ENCODE data around the gene NOL12.
"Not testable (repeated sequence)": the region's sequence is repeated elsewhere in the genome, so short reads cannot be mapped to it uniquely, and the experiment has no call there.

Gene NOL12

DNA sequence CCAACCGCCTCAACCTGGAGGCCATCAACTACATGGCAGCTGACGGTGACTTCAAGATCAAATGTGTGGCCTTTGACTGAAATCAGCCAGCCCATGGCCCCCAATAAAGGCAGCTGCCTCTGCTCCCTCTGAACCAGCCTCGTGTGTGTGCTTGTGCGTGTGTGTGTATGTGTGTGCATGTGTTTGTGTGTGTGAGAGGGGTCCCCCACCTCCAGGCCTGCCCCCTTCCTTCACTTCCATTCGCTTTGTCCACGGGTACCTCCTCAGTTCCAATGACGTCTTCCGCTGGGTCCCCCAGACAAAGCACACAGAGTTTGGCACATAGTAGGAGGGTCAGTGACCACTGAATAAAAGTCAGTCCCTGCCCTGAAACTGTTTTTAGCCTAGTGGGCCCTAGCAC, 6.5 kb upstream of the NOL12 start:
- no peak for DNase-seq (ENCODE audit: low spot score)

DNA sequence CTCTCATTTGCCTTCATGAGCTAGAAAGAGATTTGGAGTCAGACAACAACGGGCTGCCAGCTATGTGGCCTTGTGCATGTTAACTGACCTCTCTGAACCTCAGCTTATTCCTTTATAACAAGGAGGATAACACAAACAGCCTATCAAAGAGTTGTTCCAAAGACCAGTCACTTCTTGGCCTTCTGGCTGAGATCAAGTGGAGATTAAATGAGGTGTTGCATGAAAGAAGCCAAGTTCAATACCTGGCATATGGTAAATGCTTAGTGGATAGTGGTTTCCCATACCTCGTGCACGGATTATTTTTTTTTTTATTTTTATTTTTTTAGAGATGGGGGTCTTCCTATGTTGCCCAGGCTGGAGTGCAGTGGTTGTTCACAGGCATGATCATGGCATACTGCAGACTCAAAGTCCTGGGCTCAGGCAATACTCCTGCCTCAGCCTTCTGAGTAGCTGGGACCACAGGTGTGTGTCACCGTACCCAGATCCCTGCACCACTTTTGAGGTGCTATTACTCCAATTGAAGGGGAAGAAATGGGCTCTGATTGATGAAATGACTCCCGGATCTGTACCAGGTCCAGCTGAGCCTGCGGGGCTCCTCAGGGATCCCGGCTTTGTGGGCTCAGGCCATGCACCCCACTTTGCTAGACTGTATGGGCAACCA, 5.8 kb upstream of the NOL12 start:
- DNase-seq (ENCODE audit: low spot score), result no peak

DNA sequence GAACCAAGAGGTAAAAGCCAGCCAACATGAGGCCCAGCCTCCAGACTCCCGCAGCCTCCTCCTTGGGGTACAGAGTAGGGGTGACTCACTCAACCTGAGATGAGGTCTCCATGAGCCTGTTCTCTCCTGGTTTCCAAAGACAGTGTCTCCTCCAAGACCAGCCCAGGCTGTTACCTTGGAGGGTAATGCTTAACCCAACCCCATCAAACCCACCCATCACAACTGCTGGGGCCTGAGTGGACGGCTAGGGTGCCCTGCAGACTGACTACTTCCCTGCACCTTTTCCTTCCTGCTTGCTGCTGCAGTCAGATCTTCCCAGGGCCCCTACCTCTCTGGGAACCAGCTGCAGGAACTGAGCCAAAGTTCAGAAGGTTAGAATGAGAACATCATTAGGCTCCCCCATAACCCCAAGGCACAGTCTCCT, 5.1 kb upstream of the NOL12 start:
- DNase-seq (ENCODE audit: low spot score), result no peak

DNA sequence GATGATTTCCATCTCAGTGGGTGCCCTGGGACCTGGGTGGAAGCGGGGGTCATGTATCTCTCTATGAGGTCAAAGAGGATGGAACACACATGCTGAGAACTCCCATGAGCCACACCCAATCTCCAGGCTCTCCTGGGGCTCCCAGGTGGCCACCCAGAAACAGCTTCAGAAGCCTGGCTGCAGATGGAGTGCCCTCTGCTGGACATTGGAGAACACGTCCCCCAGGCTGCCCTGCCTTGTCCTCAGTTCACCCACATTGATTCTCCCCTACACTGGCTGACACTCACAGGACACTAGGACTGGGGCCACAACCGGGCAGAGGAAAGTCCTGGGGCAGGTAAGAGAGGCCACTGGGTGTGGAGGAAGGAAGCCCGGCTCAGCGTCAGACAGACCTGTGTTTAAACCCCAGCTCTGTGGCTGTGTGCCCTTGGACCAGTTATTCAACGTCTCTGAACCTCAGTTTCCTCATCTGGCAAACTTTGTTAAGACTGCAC, 4.5 kb upstream of the NOL12 start:
- DNase-seq (ENCODE audit: low spot score), result no peak

DNA sequence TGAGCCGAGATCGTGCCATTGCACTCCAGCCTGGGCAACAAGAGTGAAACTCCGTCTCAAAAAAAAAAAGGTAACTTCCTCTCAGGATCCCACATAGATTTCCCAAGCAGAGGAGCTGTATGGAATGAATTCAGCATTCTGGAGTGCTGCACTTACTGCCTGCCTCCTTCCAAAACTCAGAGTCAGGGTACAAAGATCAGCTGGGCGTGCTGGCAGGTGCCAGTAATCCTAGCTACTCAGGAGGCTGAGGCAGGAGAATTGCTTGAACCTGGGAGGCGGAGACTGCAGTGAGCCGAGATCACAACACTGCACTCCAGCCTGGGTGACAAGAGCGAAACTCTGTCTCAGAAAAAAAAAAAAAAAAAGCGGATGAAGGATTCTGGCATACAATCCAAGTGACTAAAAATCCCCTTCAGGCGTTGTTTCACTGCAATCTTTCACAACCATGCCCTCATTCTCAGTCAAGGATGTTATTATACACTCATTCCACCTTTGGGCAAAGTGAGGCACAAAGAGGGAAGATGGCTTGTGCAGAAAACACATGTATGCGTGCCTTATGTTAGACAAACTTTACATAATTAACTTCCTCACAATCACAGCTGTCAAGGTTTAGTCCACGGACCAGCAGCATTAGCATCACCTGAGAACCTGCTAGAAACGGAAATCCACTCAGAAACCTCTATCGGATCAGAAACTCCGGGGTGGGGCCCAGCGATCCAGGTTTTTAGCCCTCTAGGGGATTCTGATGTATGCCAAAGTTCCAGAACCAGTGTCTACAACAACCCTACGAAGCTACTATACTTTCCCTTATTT, 1.1 kb upstream of the NOL12 start:
- DNase-seq (ENCODE audit: low spot score), result no peak

DNA sequence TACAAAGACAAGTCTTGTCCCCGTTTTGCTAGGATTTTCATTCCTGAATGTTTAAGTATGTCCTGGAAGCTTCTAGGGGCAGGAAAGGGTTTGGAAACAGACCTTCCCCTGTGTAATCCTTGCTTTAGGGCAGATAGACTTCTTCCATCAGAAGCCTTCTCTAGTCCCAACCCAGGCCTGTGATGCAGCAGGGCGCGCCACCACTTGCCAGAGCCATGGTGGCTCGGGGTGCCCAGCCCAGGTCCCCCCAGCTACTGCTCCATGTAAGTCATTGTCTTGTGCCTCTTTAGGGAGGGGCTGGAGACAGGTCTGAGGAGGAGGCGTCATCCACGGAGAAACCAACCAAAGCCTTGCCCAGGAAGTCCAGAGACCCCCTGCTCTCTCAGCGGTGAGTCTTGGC, 4.3 kb downstream of the NOL12 start:
- DNase-seq (ENCODE audit: low spot score), result no peak

DNA sequence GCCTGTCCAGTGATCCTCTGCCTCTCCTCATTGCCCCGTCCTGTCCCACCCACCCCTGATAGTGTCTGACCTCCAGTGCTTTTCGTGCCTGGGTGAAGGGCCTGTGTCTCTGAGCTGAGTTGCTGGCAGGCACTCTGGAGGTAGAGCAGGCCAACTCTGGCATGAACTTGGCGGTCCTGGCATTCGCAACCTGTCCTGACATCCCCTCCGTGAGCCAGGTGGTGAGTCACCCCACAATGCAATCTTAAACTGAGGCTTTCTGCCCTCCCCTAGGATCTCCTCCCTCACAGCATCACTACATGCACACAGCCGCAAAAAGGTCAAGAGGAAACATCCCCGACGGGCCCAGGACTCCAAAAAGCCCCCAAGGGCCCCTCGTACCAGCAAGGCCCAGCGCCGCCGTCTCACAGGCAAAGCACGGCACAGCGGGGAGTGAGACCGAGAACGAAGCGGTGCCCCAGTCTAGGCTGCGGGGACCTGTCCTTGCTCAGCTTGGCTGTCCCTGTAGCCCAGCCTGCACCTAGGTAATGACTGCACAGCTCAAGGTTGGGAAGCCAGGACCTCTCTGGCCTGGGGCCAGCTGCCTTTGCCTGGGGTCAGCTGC, 4.9 kb downstream of the NOL12 start:
- no peak for DNase-seq (ENCODE audit: low spot score)

GRCh38 chr22:37692627-37693285, 6.6 kb downstream of the NOL12 start:
- no peak for DNase-seq (ENCODE audit: low spot score)

DNA sequence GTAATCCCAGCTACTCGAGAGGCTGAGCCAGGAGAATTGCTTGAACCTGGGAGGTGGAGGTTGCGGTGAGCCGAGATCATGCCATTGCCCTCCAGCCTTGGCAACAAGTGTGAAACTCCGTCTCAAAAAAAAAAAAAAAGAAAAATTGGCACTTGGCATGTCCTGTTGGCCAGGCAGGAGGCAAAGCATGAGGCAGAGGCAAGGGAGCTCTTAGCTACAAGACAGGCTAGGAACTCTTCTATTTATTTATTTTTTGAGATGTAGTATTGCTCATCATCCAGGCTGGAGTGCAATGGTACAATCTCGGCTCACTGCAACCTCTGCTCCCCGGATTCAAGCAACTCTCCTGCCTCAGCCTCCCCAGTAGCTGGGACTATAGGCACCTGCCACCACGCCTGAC, 8.0 kb downstream of the NOL12 start:
- DNase-seq (ENCODE audit: low spot score), result not testable (repeated sequence)

- DNase-seq (ENCODE audit: low spot score), result not testable (repeated sequence)
These were observed 10.1 kb downstream of the NOL12 start for GRCh38 chr22:37696260-37696656.

- peak; percentile 73 for DNase-seq (ENCODE audit: low spot score)
These were observed 10.8 kb downstream of the NOL12 start, which contains the start of gene TRIOBP for GRCh38 chr22:37696657-37697537. TRIOBP (plus strand) TSS chr22:37697048; CDS start chr22:37701366, 4,318 bp downstream.

GRCh38 chr22:37697538-37697835, 11.3 kb downstream of the NOL12 start:
- no peak for DNase-seq (ENCODE audit: low spot score)

DNA sequence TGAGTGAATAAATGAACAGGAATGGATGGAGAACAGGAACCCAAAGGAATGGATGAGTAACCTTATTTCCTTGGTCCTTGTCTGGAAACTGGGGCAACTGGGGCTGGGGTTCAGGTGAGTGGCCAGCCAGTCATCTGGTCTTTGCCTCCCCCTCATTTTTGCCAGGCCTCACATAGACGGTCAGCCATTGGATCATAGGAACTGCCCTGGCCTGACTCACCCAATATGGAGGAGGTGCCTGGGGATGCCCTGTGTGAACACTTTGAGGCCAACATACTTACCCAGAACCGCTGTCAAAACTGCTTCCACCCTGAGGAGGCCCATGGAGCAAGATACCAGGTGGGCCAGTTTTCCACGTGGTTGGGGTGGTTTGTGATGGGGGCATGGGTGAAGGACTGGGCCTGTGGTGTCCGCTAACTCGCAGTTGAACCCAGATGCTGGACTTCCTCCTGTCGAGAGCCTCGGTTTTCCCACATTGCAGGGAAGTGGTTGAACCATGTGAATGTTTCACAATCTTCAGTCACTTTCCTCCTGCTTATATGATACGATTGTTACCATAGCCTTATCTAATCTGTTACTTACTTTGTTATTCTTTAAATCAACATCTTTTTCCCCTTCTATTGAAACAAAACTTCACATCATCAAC, 15.1 kb downstream of the NOL12 start:
- peak; percentile 43 for DNase-seq (ENCODE audit: low spot score)

GRCh38 chr22:37703906-37704305, 17.8 kb downstream of the NOL12 start:
- DNase-seq (ENCODE audit: low spot score), result no peak

DNA sequence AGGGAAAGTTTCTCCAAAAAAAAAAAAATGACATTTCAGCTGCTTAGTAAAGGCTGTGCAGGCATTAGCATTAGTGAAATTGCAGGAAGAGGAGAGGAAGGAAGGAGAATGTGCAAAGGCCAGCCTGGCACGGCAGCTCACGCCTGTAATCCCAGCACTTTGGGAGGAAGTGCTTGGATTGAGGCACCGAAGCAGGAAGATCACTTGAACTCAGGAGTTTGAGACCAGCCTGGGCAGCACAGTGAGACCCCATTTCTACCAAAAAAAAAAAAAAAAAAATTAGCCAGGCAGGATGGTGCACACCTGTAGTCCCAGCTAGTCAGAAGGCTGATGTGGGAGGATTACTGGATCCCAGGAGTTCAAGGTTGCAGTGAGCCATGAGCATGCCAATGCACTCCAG, 18.5 kb downstream of the NOL12 start:
- DNase-seq (ENCODE audit: low spot score), result no peak

DNA sequence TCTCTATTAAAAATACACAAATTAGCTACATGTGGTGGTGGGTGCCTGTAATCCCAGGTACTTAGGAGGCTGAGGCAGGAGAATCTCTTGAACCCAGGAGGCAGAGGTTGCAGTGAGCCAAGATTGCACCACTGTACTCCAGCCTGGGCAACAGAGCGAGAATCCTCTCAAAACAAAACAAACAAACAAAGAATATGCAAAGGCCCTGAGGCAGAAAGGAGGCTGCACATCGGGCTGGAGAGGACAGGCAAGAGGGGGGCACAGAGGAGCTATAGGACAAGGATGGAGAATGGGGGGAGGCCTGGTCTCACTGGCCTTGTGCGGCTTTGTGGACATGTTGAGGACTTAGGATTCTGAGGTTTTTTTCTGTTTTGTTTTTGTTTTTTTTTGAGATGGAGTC, 19.1 kb downstream of the NOL12 start:
- no peak for DNase-seq (ENCODE audit: low spot score)

GRCh38 chr22:37708580-37709444, 22.7 kb downstream of the NOL12 start:
- DNase-seq (ENCODE audit: low spot score), result no peak

DNA sequence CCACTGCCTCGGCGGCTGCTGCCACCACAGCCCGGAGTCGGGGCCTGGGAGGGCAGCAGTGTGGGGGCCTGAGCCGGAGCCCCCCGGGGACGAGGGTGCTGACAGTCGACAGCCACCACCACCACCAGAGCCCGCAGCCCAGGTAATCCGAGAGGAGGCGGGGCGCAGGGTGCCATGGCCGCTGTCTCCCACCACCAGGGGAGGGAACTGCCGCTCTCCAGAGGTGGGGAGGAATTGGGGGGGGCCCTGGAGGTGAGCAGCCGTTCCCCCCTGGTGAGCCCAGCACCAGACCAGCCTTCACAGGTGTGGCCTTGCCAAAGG, 23.3 kb downstream of the NOL12 start:
- no peak for DNase-seq (ENCODE audit: low spot score)

DNA sequence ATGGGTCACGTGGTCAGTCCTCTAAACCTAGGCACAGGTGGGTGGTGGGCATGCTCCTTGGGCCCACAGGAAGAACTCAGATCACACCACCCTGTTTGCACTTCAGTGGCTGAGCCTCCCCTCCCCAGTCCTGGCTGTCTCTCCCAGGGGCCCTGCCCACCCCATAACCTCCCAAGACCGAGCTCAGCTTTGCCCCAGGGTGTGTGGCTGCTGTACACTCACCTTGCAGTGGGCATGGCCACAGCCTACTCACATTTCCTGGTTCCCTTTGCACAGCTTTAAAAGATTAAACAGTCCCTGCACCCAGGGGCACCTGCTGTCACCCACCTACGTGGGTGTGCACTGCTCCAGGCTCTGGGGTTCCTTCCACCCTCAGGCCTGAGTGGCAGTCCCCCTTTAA, 24.5 kb downstream of the NOL12 start:
- no peak for DNase-seq (ENCODE audit: low spot score)

DNA sequence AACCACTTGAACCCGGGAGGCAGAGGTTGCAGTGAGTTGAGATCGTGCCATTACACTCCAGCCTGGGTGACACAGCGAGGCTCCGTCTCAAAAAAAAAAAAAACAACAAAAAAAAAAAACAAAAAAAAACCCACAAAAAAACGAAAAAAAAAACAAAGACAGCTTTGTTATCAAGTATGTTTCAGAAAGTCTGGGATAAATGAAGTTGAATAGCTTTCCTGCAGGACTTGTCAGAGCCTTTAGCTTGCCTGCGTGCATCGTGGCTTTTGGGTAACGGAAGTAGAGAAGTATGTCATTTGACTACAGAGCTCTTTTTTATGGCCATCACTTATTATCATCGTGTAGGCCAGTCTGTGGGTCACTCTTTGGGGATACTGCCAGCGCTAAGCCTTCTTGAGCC, 25.3 kb downstream of the NOL12 start:
- no peak for DNase-seq (ENCODE audit: low spot score)

All from globus pallidus (tissue), 1 donor.